T-helper 1 cell treated with Interleukin-12 subunit alpha and Interleukin-12 subunit beta and Interleukin-4 antibody, amounts not matched to agents 30 μg/mL and 1 μg/mL, for 36 hours (primary cell): ENCODE results near the gene RFX2.

Experiments
- H3K27ac Mint-ChIP-seq: one replicate; pipeline ENCODE4 v1.8.0; 2021; ENCODE audit warnings: mild to moderate bottlenecking, mixed read lengths
- H3K27me3 Mint-ChIP-seq: one replicate; pipeline ENCODE4 v1.8.0; 2021; ENCODE audit warnings: low read depth, mixed read lengths
- H3K36me3 Mint-ChIP-seq: one replicate; pipeline ENCODE4 v1.8.0; 2021; ENCODE audit warnings: low read depth, mixed read lengths
- H3K4me1 Mint-ChIP-seq: one replicate; pipeline ENCODE4 v1.8.0; 2021; ENCODE audit warnings: low read depth, mixed read lengths
- H3K4me3 Mint-ChIP-seq: one replicate; pipeline ENCODE4 v1.8.0; 2021; ENCODE audit warnings: mild to moderate bottlenecking, moderate library complexity, mixed read lengths
- H3K9me3 Mint-ChIP-seq: one replicate; pipeline ENCODE4 v1.8.0; 2021; ENCODE audit warnings: mixed read lengths

The RFX2 gene

GRCh38 chr19:6055013-6055795 lies 55.1 kb downstream of the RFX2 start:
- Mint-ChIP-seq H3K9me3 (no peaks in the 10 kb centered on the region), H3K4me3 (no peak overlapping the region), H3K27ac (no peak overlapping the region), H3K27me3 (peaks cover 5% of the 10 kb centered on the region), H3K4me1 (peaks cover 2% of the 10 kb centered on the region), H3K36me3 (no peaks in the 10 kb centered on the region)

- H3K27me3 Mint-ChIP-seq, result peaks cover 5% of the 10 kb centered on the region
- H3K9me3 Mint-ChIP-seq, result no peaks in the 10 kb centered on the region
- no peak overlapping the region for H3K4me3 Mint-ChIP-seq
- peak overlapping the region; percentile 12 for H3K27ac Mint-ChIP-seq
- H3K4me1 Mint-ChIP-seq, result peaks cover 3% of the 10 kb centered on the region
- H3K36me3 Mint-ChIP-seq, result no peaks in the 10 kb centered on the region
Measured at GRCh38 chr19:6048793-6049405, 61.4 kb downstream of the RFX2 start.

GRCh38 chr19:6048348-6048747 lies 62.0 kb downstream of the RFX2 start:
- no peaks in the 10 kb centered on the region for H3K9me3 Mint-ChIP-seq
- peaks cover 3% of the 10 kb centered on the region for H3K4me1 Mint-ChIP-seq
- H3K4me3 Mint-ChIP-seq, result no peak overlapping the region
- H3K27ac Mint-ChIP-seq, result no peak overlapping the region
- H3K36me3 Mint-ChIP-seq, result no peaks in the 10 kb centered on the region
- H3K27me3 Mint-ChIP-seq, result peaks cover 5% of the 10 kb centered on the region

- Mint-ChIP-seq H3K27me3 (peaks cover 5% of the 10 kb centered on the region), H3K9me3 (no peaks in the 10 kb centered on the region), H3K4me1 (peaks cover 3% of the 10 kb centered on the region), H3K27ac (no peak overlapping the region), H3K4me3 (no peak overlapping the region), H3K36me3 (no peaks in the 10 kb centered on the region)
Measured at GRCh38 chr19:6047741-6048251, 62.5 kb downstream of the RFX2 start.

- Mint-ChIP-seq H3K36me3 (no peaks in the 10 kb centered on the region), H3K27ac (no peak overlapping the region), H3K9me3 (no peaks in the 10 kb centered on the region), H3K4me1 (peaks cover 3% of the 10 kb centered on the region), H3K27me3 (peaks cover 5% of the 10 kb centered on the region), H3K4me3 (no peak overlapping the region)
Measured at GRCh38 chr19:6047256-6047655, 63.0 kb downstream of the RFX2 start.

GRCh38 chr19:6045108-6045507 lies 65.2 kb downstream of the RFX2 start:
- Mint-ChIP-seq H3K27me3 (no peaks in the 10 kb centered on the region), H3K4me3 (no peak overlapping the region), H3K27ac (no peak overlapping the region), H3K9me3 (no peaks in the 10 kb centered on the region), H3K4me1 (peaks cover 3% of the 10 kb centered on the region), H3K36me3 (no peaks in the 10 kb centered on the region)

GRCh38 chr19:6044056-6044805 lies 66.1 kb downstream of the RFX2 start:
- H3K9me3 Mint-ChIP-seq, result no peaks in the 10 kb centered on the region

GRCh38 chr19:6042776-6043726 lies 67.2 kb downstream of the RFX2 start:
- H3K27ac Mint-ChIP-seq, result no peak overlapping the region
- H3K4me1 Mint-ChIP-seq, result peaks cover 9% of the 10 kb centered on the region
- peaks cover 5% of the 10 kb centered on the region for H3K36me3 Mint-ChIP-seq
- no peak overlapping the region for H3K4me3 Mint-ChIP-seq
- H3K27me3 Mint-ChIP-seq, result no peaks in the 10 kb centered on the region
- H3K9me3 Mint-ChIP-seq, result no peaks in the 10 kb centered on the region

More at GRCh38 chr19:6044056-6044805, 66.1 kb downstream of the RFX2 start:
- no peak overlapping the region for H3K27ac Mint-ChIP-seq
- H3K4me1 Mint-ChIP-seq, result peaks cover 6% of the 10 kb centered on the region
- no peak overlapping the region for H3K4me3 Mint-ChIP-seq
- H3K36me3 Mint-ChIP-seq, result peaks cover 2% of the 10 kb centered on the region
- no peaks in the 10 kb centered on the region for H3K27me3 Mint-ChIP-seq

- no peaks in the 10 kb centered on the region for H3K27me3 Mint-ChIP-seq
- no peaks in the 10 kb centered on the region for H3K9me3 Mint-ChIP-seq
- H3K4me1 Mint-ChIP-seq, result peaks cover 11% of the 10 kb centered on the region
- peaks cover 8% of the 10 kb centered on the region for H3K36me3 Mint-ChIP-seq
- H3K27ac Mint-ChIP-seq, result no peak overlapping the region
- no peak overlapping the region for H3K4me3 Mint-ChIP-seq
Measured at GRCh38 chr19:6041991-6042481, 68.3 kb downstream of the RFX2 start.

GRCh38 chr19:6041071-6041470 lies 69.2 kb downstream of the RFX2 start:
- Mint-ChIP-seq H3K27me3 (no peaks in the 10 kb centered on the region), H3K4me1 (peaks cover 11% of the 10 kb centered on the region), H3K36me3 (peaks cover 8% of the 10 kb centered on the region), H3K4me3 (no peak overlapping the region), H3K9me3 (no peaks in the 10 kb centered on the region), H3K27ac (no peak overlapping the region)

GRCh38 chr19:6039566-6040225 lies 70.6 kb downstream of the RFX2 start:
- Mint-ChIP-seq H3K4me3 (no peak overlapping the region), H3K36me3 (peaks cover 8% of the 10 kb centered on the region), H3K9me3 (no peaks in the 10 kb centered on the region), H3K4me1 (peaks cover 11% of the 10 kb centered on the region), H3K27ac (peak overlapping the region; percentile 17), H3K27me3 (no peaks in the 10 kb centered on the region)

GRCh38 chr19:6038634-6039405 lies 71.5 kb downstream of the RFX2 start:
- Mint-ChIP-seq H3K4me1 (peaks cover 11% of the 10 kb centered on the region), H3K27ac (peak overlapping the region; percentile 32), H3K36me3 (peaks cover 8% of the 10 kb centered on the region), H3K4me3 (no peak overlapping the region), H3K27me3 (no peaks in the 10 kb centered on the region), H3K9me3 (no peaks in the 10 kb centered on the region)

GRCh38 chr19:6035026-6035425 lies 75.3 kb downstream of the RFX2 start:
- H3K27me3 Mint-ChIP-seq, result no peaks in the 10 kb centered on the region
- no peak overlapping the region for H3K27ac Mint-ChIP-seq
- H3K36me3 Mint-ChIP-seq, result peaks cover 8% of the 10 kb centered on the region
- peaks cover 11% of the 10 kb centered on the region for H3K4me1 Mint-ChIP-seq
- no peaks in the 10 kb centered on the region for H3K9me3 Mint-ChIP-seq
- no peak overlapping the region for H3K4me3 Mint-ChIP-seq
